Forelimb muscle (tissue), 1 donor: Measurements from ENCODE around the gene ST3GAL5. TPM values are rescaled to one million over a fixed set of nuclear protein-coding genes. Genes with fewer than 3 reads are reported as not detected.
"Not testable (repeated sequence)": the region's sequence is repeated elsewhere in the genome, so short reads cannot be mapped to it uniquely, and the experiment has no call there.

Source experiments
- DNase-seq: peaks from one replicate; pipeline ENCODE4 v3.0.0-alpha.2; 2013; ENCODE audit warnings: low read depth
- polyA plus RNA-seq: library from polyadenylated mRNA; unstranded; fragments of 120-200 nt; gene quantifications from one replicate; pipeline ENCODE4 v1.2.1, GENCODE V29; 2013; ENCODE audit not compliant: insufficient read length

Gene ST3GAL5
- polyA plus RNA-seq, 1 donor, result 32.8 TPM

GRCh38 chr2:85917887-85918795 lies 29.4 kb upstream of the ST3GAL5 start:
- DNase-seq, result no peak

GRCh38 chr2:85915606-85916303 lies 27.0 kb upstream of the ST3GAL5 start:
- no peak for DNase-seq

- DNase-seq, result no peak
These were observed 26.1 kb upstream of the ST3GAL5 start for GRCh38 chr2:85914922-85915321.

GRCh38 chr2:85913884-85914881 lies 25.4 kb upstream of the ST3GAL5 start:
- no peak for DNase-seq

- DNase-seq, result no peak
These were observed 23.3 kb upstream of the ST3GAL5 start for GRCh38 chr2:85911814-85912692.

GRCh38 chr2:85911097-85911496 lies 22.3 kb upstream of the ST3GAL5 start:
- no peak for DNase-seq

- no peak for DNase-seq
These were observed 20.2 kb upstream of the ST3GAL5 start for GRCh38 chr2:85909005-85909404.

- no peak for DNase-seq
These were observed 19.7 kb upstream of the ST3GAL5 start for GRCh38 chr2:85908506-85908905.

GRCh38 chr2:85907671-85908157 lies 18.9 kb upstream of the ST3GAL5 start:
- DNase-seq, result no peak

- DNase-seq, result no peak
These were observed 18.0 kb upstream of the ST3GAL5 start for GRCh38 chr2:85906748-85907147.

- no peak for DNase-seq
These were observed 17.1 kb upstream of the ST3GAL5 start for GRCh38 chr2:85905891-85906290.

GRCh38 chr2:85905187-85905666 lies 16.4 kb upstream of the ST3GAL5 start:
- no peak for DNase-seq

- no peak for DNase-seq
These were observed 15.1 kb upstream of the ST3GAL5 start for GRCh38 chr2:85903849-85904248.

- no peak for DNase-seq
These were observed 13.7 kb upstream of the ST3GAL5 start for GRCh38 chr2:85902496-85902895.

GRCh38 chr2:85901155-85901554 lies 12.4 kb upstream of the ST3GAL5 start:
- no peak for DNase-seq

- DNase-seq, result no peak
These were observed 11.6 kb upstream of the ST3GAL5 start for GRCh38 chr2:85900366-85900765.

- DNase-seq, result no peak
These were observed 11.1 kb upstream of the ST3GAL5 start for GRCh38 chr2:85899849-85900248.

GRCh38 chr2:85899284-85899683 lies 10.5 kb upstream of the ST3GAL5 start:
- no peak for DNase-seq

- no peak for DNase-seq
These were observed 10.1 kb upstream of the ST3GAL5 start for GRCh38 chr2:85898881-85899280.

- DNase-seq, result not testable (repeated sequence)
These were observed 5.9 kb upstream of the ST3GAL5 start for GRCh38 chr2:85894554-85895278.
